GM13976 (cell line): ENCODE results near the gene NAALADL2.

ENCODE experiments used
- DNase-seq: peaks from one replicate; pipeline ENCODE4 v3.0.0; 2012; ENCODE audit warnings: low spot score
- in situ Hi-C: fragments of 300-500 bp; cut with MboI; formaldehyde crosslinking; loops from one replicate; pipeline ENCODE4 v1.12.0; 2022; ENCODE audit warnings: low sequenced_read_pairs, mixed read lengths, inconsistent platforms; ENCODE audit not compliant: unreplicated experiment
- TF ChIP-seq, protein P1 (sequence below): IDR thresholded peaks from 2 replicates; pipeline ENCODE4 v1.5.1; 2012; ENCODE audit warnings: borderline replicate concordance, mild to moderate bottlenecking; ENCODE audit not compliant: insufficient read depth; ENCODE audit errors: extremely low read depth, missing control alignments, control extremely low read depth

Gene NAALADL2

DNA sequence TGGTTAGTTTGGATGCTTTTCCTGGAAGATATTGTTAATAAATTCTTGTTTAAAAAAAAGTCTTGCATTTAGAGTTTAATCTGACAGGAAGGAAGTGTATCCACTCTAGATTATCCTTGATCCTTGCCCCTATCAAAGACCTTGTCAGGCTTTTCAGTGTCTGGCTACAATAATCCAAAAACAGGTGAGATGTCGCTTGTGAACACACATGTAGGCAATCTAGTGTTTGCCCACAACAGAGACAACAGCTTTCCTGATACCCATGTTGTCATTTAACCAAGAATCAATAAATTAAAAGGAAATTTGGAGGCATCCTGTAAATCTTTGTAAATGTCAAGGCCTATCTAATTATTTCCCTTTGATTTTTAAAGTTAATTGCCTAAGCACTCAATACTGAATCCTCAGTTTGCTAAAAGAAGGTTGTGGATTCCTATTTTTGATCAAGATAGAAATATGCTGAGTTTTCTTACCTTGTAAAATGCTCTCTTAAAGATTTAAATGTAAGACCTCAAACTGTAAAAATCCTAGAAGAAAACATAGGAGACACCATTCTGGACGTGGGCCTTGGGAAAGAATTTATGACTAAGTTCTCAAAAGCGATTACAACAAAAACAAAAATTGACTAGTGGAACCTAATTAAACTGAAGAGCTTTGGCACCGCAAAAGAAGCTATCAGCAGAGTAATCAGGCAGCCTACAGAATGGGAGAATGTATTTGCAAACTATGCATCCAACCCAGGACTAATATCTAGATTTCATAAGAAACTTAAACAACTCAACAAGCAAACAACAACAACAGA, 207.7 kb downstream of the NAALADL2 start:
- TF ChIP-seq, protein P1, sequence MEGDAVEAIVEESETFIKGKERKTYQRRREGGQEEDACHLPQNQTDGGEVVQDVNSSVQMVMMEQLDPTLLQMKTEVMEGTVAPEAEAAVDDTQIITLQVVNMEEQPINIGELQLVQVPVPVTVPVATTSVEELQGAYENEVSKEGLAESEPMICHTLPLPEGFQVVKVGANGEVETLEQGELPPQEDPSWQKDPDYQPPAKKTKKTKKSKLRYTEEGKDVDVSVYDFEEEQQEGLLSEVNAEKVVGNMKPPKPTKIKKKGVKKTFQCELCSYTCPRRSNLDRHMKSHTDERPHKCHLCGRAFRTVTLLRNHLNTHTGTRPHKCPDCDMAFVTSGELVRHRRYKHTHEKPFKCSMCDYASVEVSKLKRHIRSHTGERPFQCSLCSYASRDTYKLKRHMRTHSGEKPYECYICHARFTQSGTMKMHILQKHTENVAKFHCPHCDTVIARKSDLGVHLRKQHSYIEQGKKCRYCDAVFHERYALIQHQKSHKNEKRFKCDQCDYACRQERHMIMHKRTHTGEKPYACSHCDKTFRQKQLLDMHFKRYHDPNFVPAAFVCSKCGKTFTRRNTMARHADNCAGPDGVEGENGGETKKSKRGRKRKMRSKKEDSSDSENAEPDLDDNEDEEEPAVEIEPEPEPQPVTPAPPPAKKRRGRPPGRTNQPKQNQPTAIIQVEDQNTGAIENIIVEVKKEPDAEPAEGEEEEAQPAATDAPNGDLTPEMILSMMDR: no peak
- no peak for DNase-seq
- in situ Hi-C loops: no loop called here

DNA sequence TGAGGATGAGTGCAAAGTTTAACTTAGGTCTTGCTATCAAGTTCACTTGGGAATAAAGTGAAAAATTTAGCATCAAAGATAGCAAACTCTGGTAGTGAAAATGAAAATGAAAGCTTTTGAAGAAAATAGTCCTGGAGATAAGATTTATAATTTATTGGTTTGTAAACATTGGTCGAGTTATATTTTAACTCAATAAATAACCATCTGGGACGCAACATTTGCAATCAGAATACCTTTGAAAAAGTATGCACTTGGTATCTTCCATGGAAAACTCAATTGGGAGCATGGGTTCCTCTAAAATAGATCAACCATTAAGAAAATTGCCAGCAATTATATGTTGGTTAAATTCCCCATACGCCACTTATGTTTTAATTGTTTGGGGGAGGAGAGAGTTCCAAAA, 209.5 kb downstream of the NAALADL2 start:
- no peak for DNase-seq
- in situ Hi-C loops: no loop called here
- TF ChIP-seq, protein P1: no peak

DNA sequence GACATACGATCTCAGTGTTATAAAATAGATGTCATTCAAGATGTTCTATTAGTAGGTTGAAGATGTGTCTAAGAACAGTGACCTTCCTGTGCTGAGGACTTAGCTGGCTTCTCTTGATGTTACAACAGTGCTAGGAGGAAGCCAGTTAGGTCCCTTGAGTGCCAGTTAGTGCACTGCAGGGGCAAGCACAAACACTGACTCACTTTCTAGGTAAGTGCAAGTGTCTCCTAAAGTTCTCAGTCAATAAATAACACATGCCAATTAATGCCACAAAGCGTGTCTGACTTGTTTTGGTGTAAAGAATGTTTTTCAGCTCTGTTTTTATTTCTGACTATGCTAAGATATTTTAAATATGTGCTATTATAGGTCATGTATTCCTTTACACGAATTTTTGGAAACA, 211.8 kb downstream of the NAALADL2 start:
- TF ChIP-seq, protein P1: no peak
- in situ Hi-C loops: no loop called here
- no peak for DNase-seq

- no peak for DNase-seq
- TF ChIP-seq, protein P1: no peak
- in situ Hi-C loops: no loop called here
Measured at GRCh38 chr3:175073219-175073905, 214.2 kb downstream of the NAALADL2 start.

DNA sequence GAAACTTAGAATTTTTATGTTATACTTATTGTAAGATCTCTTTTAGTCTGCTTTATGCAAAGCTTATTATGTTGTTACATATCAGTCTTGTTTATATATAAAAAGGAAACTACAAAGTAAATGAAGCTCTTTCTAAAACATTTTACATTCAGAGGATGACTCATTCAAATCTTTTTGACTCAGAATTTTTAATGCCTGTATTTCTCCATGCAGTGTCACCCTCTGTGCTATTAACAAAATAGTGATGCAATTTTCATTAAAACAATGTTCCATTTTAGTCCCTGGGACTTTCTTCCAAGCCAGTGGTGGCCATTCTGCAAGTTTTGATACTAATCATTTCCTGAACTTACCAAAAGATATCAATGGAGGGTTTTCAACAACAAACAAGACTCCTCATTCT, 216.1 kb downstream of the NAALADL2 start:
- TF ChIP-seq, protein P1: no peak
- in situ Hi-C loops: no loop called here
- no peak for DNase-seq

DNA sequence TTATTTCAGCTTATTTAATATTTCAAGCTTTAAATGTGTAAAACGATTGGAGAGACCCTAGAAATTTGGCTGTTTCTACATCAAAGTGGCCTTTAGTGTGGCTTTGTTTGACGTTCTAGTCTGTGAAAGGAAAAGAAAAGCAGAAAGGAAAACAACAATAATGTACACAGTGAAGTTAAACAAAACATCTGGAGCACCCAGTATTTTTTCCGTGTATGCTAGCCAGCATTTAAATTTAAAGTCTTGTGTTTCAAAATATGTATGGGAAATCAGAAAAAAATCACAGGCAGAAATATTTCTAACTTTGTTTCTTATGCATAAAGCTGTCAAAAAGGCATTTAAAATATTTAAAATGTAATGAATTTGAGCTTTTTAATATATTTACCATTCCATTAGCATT, 218.1 kb downstream of the NAALADL2 start:
- in situ Hi-C loops: no loop called here
- no peak for DNase-seq
- TF ChIP-seq, protein P1: no peak
